Central memory CD4-positive, alpha-beta T cell (primary cell): ENCODE results near the gene RSPH3.

Experiments
- DNase-seq: peaks from one replicate; pipeline ENCODE4 v3.0.0; 2022

RSPH3 gene

GRCh38 chr6:158933079-158933595, 66.9 kb downstream of the RSPH3 start:
- no peak for DNase-seq

DNA sequence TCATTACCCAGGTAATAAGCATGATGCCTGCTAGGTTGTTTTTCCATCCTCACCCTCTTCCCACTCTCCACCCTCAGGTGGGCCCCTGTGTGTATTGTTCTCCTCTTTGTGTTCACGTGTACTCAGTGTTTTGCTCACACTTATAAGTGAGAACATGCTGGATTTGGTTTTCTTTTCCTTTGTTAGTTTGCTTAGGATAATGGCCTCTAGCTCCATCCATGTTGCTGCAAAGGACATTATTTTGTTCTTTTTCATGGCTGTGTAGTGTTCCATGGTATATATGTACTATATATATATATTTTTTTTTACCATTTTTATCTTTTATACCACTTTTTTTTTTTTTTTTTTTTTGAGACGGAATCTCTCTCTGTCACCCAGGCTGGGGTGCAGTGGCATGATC, 71.9 kb downstream of the RSPH3 start:
- no peak for DNase-seq

GRCh38 chr6:158926414-158926813, 73.6 kb downstream of the RSPH3 start:
- no peak for DNase-seq

DNA sequence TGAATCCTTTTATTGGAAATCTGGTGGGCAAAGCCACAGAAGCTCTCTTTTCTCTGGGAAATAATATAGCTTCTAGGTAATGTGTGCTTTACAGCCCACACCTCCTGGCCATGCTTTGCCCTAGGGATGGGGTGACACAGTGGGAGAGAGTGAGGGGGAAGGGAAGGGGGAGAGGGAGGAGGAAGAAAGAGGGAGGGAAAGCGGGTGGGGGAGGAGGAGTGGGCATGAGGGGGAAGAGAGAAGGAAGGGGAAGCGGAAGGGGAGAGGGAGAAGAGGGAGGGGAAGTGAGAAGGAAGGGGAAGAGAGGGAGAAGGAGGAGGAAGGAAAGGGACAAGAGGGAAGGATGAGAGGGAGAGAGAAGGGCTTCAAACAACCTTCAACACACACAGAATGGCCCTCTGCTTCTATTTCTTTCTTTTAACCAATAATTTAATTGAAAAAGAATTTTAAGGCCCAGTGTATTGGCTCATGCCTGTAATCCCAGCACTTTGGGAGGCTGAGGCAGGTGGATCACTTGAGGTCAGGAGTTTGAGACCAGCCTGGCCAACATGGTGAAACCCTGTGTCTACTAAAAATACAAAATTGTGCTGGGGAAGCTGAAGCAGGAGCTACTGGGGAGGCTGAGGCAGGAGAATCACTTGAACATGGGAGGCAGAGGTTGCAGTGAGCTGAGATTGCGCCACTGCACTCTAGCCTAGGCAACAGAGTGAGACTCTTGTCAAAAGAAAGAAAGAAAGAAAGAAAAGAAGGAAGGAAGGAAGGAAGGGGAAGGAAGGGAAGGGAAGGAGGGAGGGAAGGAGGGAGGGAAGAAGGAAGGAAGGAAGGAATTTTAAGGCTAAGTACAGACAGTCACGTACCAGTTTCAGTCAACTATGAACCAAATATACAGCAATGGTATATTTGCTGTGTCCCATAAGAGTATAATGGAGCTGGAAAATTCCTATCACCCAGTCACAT, 75.2 kb downstream of the RSPH3 start:
- DNase-seq = no peak

- DNase-seq = no peak
These were observed 76.0 kb downstream of the RSPH3 start for GRCh38 chr6:158923805-158924498.
